Measurements from ENCODE around the gene MTMR12. TPM values are rescaled to one million over a fixed set of nuclear protein-coding genes. Genes with fewer than 3 reads are reported as not detected.

The MTMR12 gene, protein sequence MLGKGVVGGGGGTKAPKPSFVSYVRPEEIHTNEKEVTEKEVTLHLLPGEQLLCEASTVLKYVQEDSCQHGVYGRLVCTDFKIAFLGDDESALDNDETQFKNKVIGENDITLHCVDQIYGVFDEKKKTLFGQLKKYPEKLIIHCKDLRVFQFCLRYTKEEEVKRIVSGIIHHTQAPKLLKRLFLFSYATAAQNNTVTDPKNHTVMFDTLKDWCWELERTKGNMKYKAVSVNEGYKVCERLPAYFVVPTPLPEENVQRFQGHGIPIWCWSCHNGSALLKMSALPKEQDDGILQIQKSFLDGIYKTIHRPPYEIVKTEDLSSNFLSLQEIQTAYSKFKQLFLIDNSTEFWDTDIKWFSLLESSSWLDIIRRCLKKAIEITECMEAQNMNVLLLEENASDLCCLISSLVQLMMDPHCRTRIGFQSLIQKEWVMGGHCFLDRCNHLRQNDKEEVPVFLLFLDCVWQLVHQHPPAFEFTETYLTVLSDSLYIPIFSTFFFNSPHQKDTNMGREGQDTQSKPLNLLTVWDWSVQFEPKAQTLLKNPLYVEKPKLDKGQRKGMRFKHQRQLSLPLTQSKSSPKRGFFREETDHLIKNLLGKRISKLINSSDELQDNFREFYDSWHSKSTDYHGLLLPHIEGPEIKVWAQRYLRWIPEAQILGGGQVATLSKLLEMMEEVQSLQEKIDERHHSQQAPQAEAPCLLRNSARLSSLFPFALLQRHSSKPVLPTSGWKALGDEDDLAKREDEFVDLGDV
- polyA plus RNA-seq (2013): 27.2 TPM

DNA sequence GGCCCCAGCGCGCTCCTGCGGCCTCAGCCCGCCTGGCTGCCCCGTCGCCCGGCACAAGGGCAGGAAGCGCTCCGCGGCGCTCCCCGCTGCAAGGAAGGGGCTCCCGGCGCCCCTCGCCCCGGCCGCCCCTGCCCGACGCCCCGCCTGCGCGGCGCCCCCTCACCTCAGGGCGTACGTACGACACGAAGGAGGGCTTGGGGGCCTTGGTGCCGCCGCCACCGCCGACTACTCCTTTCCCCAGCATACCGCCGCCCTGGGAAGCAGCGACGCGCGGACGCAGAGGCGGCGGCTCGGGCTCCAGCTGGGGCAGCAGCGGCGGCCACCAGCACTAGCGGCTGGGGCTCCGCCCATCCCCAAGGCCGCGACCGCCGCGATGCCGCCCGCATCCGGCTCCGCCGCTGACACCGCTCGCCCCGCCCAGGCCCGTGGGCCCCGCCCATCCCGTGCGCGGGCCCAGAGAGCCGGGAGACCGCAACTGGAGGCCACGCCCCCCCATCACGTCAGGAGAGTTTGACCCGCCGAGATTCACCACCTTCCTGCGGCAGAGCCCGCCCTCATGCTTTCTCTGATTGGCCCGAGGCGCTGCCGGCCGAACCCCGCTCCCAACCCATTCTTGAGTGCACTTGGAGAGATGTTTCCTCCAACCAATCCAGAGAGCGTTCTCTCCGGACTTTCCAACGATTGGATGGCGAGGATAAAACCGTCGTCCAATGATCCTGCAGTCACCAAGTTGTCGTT is at the start of gene MTMR12:
MTMR12 (minus strand) TSS at position 345 of the 738 bp plus-strand sequence; CDS start at position 244, 101 bp downstream.
- H3K36me3 ChIP-seq (ENCODE audit: control insufficient read depth in 4 of 4, insufficient read depth in 4 of 4, low read length in 3 of 4): no peaks in the 10 kb centered on the region
- H3K4me3 ChIP-seq (ENCODE audit: control insufficient read depth in 1 of 7, extremely low read depth in 1 of 7, insufficient read depth in 4 of 7, low read depth in 2 of 7, low read length in 6 of 7): peak within 1 kb of the TSS; percentile 73 to 92 (median 83)
- WGBS (ENCODE audit: insufficient coverage): under 1% methylated on average over 69 of the region's 83 CpGs
- no peaks in the 10 kb centered on the region for H3K27me3 ChIP-seq (replicated peaks in 2 of 5; ENCODE audit: control insufficient read depth in 4 of 5, insufficient read depth in 5 of 5, low read length in 4 of 5)
- ChIA-PET POLR2A (no interaction called here), CTCF (interaction anchor here (0.8 to 1.5 kb wide), 2 partner anchors 17 to 79 kb away, joined by 3 to 4 read pairs; no protein-coding TSS in a partner anchor)
- DNase-seq: peak; percentile 99 to 100 (median 100)
- no peaks in the 10 kb centered on the region for H3K9me3 ChIP-seq (ENCODE audit: control extremely low read depth in 1 of 5, control insufficient read depth in 4 of 5, insufficient read depth in 2 of 5, low read depth in 1 of 5, low read length in 4 of 5)
- peaks cover 14 to 43% (median 33%) of the 10 kb centered on the region in 4 experiments for H3K4me1 ChIP-seq (ENCODE audit: control extremely low read depth in 1 of 4, control insufficient read depth in 4 of 4, insufficient read depth in 4 of 4, low read length in 3 of 4)
- H3K27ac ChIP-seq (ENCODE audit: insufficient read depth in 1 of 2, low read depth in 1 of 2, low read length in 2 of 2, poor library complexity in 1 of 2, severe bottlenecking in 2 of 2): peak within 1 kb of the TSS; percentile 20 to 87

GRCh38 chr5:32362527-32362926 is 49.8 kb upstream of the MTMR12 start:
- Histone ChIP-seq H3K27me3 (replicated peaks in 2 of 5; ENCODE audit: control insufficient read depth in 4 of 5, insufficient read depth in 5 of 5, low read length in 4 of 5) (no peaks in the 10 kb centered on the region), H3K36me3 (ENCODE audit: control insufficient read depth in 4 of 4, insufficient read depth in 4 of 4, low read length in 3 of 4) (peaks cover 11 to 53% (median 42%) of the 10 kb centered on the region in 4 experiments), H3K4me3 (ENCODE audit: control insufficient read depth in 1 of 7, extremely low read depth in 1 of 7, insufficient read depth in 4 of 7, low read depth in 2 of 7, low read length in 6 of 7) (no peak overlapping the region), H3K4me1 (ENCODE audit: control extremely low read depth in 1 of 4, control insufficient read depth in 4 of 4, insufficient read depth in 4 of 4, low read length in 3 of 4) (peaks cover 0 to 1% (median 0%) of the 10 kb centered on the region in 4 experiments), H3K27ac (ENCODE audit: insufficient read depth in 1 of 2, low read depth in 1 of 2, low read length in 2 of 2, poor library complexity in 1 of 2, severe bottlenecking in 2 of 2) (no peak overlapping the region), H3K9me3 (ENCODE audit: control extremely low read depth in 1 of 5, control insufficient read depth in 4 of 5, insufficient read depth in 2 of 5, low read depth in 1 of 5, low read length in 4 of 5) (no peaks in the 10 kb centered on the region)
- ChIA-PET CTCF (no interaction called here), POLR2A (no interaction called here)
- WGBS (ENCODE audit: insufficient coverage): 100% methylated on average over 1 of the region's 4 CpGs
- DNase-seq: no peak

DNA sequence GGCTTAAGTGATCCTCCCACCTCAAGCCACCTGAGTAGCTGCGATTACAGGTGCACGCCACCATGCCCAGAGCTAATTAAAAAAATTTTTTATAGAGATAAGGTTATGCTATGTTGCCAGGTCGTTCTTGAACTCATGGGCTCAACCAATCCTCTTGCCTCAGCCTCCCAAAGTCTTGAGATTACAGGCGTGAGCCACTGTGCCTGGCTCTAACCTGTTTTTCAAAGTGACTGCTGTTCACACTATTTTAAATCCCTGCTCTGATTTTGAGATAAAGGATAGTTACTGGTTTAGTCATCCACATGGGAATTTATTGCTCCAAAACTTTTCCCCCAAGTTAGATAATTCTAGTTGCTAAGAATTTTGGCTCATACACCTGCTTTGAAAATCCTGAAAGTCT is 48.2 kb upstream of the MTMR12 start:
- ChIA-PET CTCF (no interaction called here), POLR2A (no interaction called here)
- no peaks in the 10 kb centered on the region for H3K9me3 ChIP-seq (ENCODE audit: control extremely low read depth in 1 of 5, control insufficient read depth in 4 of 5, insufficient read depth in 2 of 5, low read depth in 1 of 5, low read length in 4 of 5)
- no peak overlapping the region for H3K27ac ChIP-seq (ENCODE audit: insufficient read depth in 1 of 2, low read depth in 1 of 2, low read length in 2 of 2, poor library complexity in 1 of 2, severe bottlenecking in 2 of 2)
- WGBS (ENCODE audit: insufficient coverage): 96% methylated on average over 2 of the region's 4 CpGs
- H3K4me1 ChIP-seq (ENCODE audit: control extremely low read depth in 1 of 4, control insufficient read depth in 4 of 4, insufficient read depth in 4 of 4, low read length in 3 of 4): peaks cover 0 to 1% (median 0%) of the 10 kb centered on the region in 4 experiments
- DNase-seq: no peak
- H3K27me3 ChIP-seq (replicated peaks in 2 of 5; ENCODE audit: control insufficient read depth in 4 of 5, insufficient read depth in 5 of 5, low read length in 4 of 5): no peaks in the 10 kb centered on the region
- peaks cover 18 to 60% (median 46%) of the 10 kb centered on the region in 4 experiments for H3K36me3 ChIP-seq (ENCODE audit: control insufficient read depth in 4 of 4, insufficient read depth in 4 of 4, low read length in 3 of 4)
- H3K4me3 ChIP-seq (ENCODE audit: control insufficient read depth in 1 of 7, extremely low read depth in 1 of 7, insufficient read depth in 4 of 7, low read depth in 2 of 7, low read length in 6 of 7): no peak overlapping the region

DNA sequence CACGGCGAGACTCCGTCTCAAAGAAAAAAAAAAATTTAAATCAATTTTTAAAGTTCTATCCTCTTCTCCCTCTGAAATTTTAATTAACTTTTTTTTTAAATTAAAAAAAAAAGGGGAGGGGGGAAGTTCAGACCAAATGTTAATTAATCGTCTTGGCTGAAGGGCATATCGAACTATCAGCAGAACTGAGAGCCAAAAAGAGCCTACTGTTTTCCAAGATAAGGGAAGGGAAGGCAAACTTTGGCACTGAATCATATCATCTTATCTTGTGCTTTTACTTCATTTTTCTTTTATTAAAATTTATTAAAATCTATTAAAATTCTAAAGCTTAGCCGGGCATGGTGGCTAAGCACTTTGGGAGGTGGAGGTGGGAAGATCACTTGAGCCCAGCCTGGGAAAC is 45.9 kb upstream of the MTMR12 start:
- H3K4me3 ChIP-seq (ENCODE audit: control insufficient read depth in 1 of 7, extremely low read depth in 1 of 7, insufficient read depth in 4 of 7, low read depth in 2 of 7, low read length in 6 of 7): no peak overlapping the region
- H3K4me1 ChIP-seq (ENCODE audit: control extremely low read depth in 1 of 4, control insufficient read depth in 4 of 4, insufficient read depth in 4 of 4, low read length in 3 of 4): peaks cover 0 to 1% (median 0%) of the 10 kb centered on the region in 4 experiments
- H3K9me3 ChIP-seq (ENCODE audit: control extremely low read depth in 1 of 5, control insufficient read depth in 4 of 5, insufficient read depth in 2 of 5, low read depth in 1 of 5, low read length in 4 of 5): no peaks in the 10 kb centered on the region
- CTCF ChIA-PET: interaction anchor here (0.7 kb wide), 1 partner anchor 25 kb away, joined by 3 read pairs; no protein-coding TSS in a partner anchor
- H3K27me3 ChIP-seq (replicated peaks in 2 of 5; ENCODE audit: control insufficient read depth in 4 of 5, insufficient read depth in 5 of 5, low read length in 4 of 5): no peaks in the 10 kb centered on the region
- no peak overlapping the region for H3K27ac ChIP-seq (ENCODE audit: insufficient read depth in 1 of 2, low read depth in 1 of 2, low read length in 2 of 2, poor library complexity in 1 of 2, severe bottlenecking in 2 of 2)
- no CpG with 5 or more reads among the region's 6 CpGs for WGBS (ENCODE audit: insufficient coverage)
- POLR2A ChIA-PET: no interaction called here
- H3K36me3 ChIP-seq (ENCODE audit: control insufficient read depth in 4 of 4, insufficient read depth in 4 of 4, low read length in 3 of 4): peaks cover 18 to 61% (median 45%) of the 10 kb centered on the region in 4 experiments
- peak in 1 of 3 donors; percentile 13 for DNase-seq

DNA sequence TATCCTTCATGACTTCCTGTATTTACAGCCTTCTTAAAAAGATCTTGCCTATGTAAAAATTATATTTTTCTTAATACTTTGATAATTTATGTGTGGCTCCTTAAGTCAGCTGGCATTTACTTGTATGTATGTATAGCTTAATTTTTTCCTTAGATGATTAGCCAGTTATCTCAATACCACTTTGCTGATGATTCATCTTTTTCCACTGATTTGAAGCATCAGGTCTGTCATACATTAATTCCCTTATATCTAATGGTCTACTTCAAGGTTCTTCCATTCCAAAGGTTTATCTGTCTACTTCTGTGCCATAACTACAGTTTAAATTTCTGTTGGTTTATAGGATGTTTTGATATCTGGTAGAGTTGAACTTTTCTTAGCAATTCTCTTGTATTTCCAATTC is 44.9 kb upstream of the MTMR12 start:
- H3K4me1 ChIP-seq (ENCODE audit: control extremely low read depth in 1 of 4, control insufficient read depth in 4 of 4, insufficient read depth in 4 of 4, low read length in 3 of 4): peaks cover 0 to 1% (median 0%) of the 10 kb centered on the region in 4 experiments
- CTCF ChIA-PET: no interaction called here

GRCh38 chr5:32355686-32356085 is 42.9 kb upstream of the MTMR12 start:
- no CpG with 5 or more reads among the region's 4 CpGs for WGBS (ENCODE audit: insufficient coverage)
- no peak for DNase-seq
- ChIA-PET POLR2A (interaction anchor here (0.5 kb wide), 1 partner anchor 215 kb away, joined by 3 read pairs; no protein-coding TSS in a partner anchor), CTCF (interaction anchor here (0.8 to 2.1 kb wide), 3 partner anchors 9 to 121 kb away, joined by 4 to 5 read pairs (median 4); no protein-coding TSS in a partner anchor)
- Histone ChIP-seq H3K9me3 (ENCODE audit: control extremely low read depth in 1 of 5, control insufficient read depth in 4 of 5, insufficient read depth in 2 of 5, low read depth in 1 of 5, low read length in 4 of 5) (no peaks in the 10 kb centered on the region), H3K36me3 (ENCODE audit: control insufficient read depth in 4 of 4, insufficient read depth in 4 of 4, low read length in 3 of 4) (peaks cover 14 to 45% (median 30%) of the 10 kb centered on the region in 4 experiments), H3K4me3 (ENCODE audit: control insufficient read depth in 1 of 7, extremely low read depth in 1 of 7, insufficient read depth in 4 of 7, low read depth in 2 of 7, low read length in 6 of 7) (no peak overlapping the region), H3K27me3 (replicated peaks in 2 of 5; ENCODE audit: control insufficient read depth in 4 of 5, insufficient read depth in 5 of 5, low read length in 4 of 5) (no peaks in the 10 kb centered on the region), H3K27ac (ENCODE audit: insufficient read depth in 1 of 2, low read depth in 1 of 2, low read length in 2 of 2, poor library complexity in 1 of 2, severe bottlenecking in 2 of 2) (no peak overlapping the region), H3K4me1 (ENCODE audit: control extremely low read depth in 1 of 4, control insufficient read depth in 4 of 4, insufficient read depth in 4 of 4, low read length in 3 of 4) (peaks cover 0 to 1% (median 0%) of the 10 kb centered on the region in 4 experiments)

More for the DNA sequence above, 44.9 kb upstream of the MTMR12 start:
- Histone ChIP-seq H3K27me3 (replicated peaks in 2 of 5; ENCODE audit: control insufficient read depth in 4 of 5, insufficient read depth in 5 of 5, low read length in 4 of 5) (no peaks in the 10 kb centered on the region), H3K27ac (ENCODE audit: insufficient read depth in 1 of 2, low read depth in 1 of 2, low read length in 2 of 2, poor library complexity in 1 of 2, severe bottlenecking in 2 of 2) (no peak overlapping the region), H3K9me3 (ENCODE audit: control extremely low read depth in 1 of 5, control insufficient read depth in 4 of 5, insufficient read depth in 2 of 5, low read depth in 1 of 5, low read length in 4 of 5) (no peaks in the 10 kb centered on the region), H3K4me3 (ENCODE audit: control insufficient read depth in 1 of 7, extremely low read depth in 1 of 7, insufficient read depth in 4 of 7, low read depth in 2 of 7, low read length in 6 of 7) (no peak overlapping the region), H3K36me3 (ENCODE audit: control insufficient read depth in 4 of 4, insufficient read depth in 4 of 4, low read length in 3 of 4) (peaks cover 18 to 55% (median 43%) of the 10 kb centered on the region in 4 experiments)
- POLR2A ChIA-PET: no interaction called here
- no peak for DNase-seq

Data from common myeloid progenitor, CD34-positive (primary cell).